Astrocyte (in vitro differentiated cells and primary cell): ENCODE data around the gene CYTIP. TPM values are rescaled to one million over a fixed set of nuclear protein-coding genes. Genes with fewer than 3 reads are reported as not detected.
A peak's percentile ranks its signal among the peaks of the same experiment; 100 is the strongest.

ENCODE experiments used
- DNase-seq: peaks from one replicate; pipeline ENCODE4 v3.0.0-alpha.2; 2010; ENCODE audit warnings: low read depth
- FAIRE-seq: peaks from 2 replicates; lab custom pipeline; 2011; peaks lifted over from hg19 to GRCh38; lab: Jason Lieb, UNC
- H2AFZ ChIP-seq: 2 replicates; pipeline ENCODE4 v1.6.0; 2012; ENCODE audit warnings: low read depth, low read length, inconsistent platforms
- H3K27ac ChIP-seq: 2 replicates; pipeline ENCODE4 v1.5.1; 2011; ENCODE audit warnings: low read depth, low read length, inconsistent platforms
- H3K27me3 ChIP-seq: 2 replicates; pipeline ENCODE4 v1.6.0; 2011; ENCODE audit warnings: low read length, inconsistent platforms; ENCODE audit not compliant: insufficient read depth
- H3K36me3 ChIP-seq: 2 replicates; pipeline ENCODE4 v1.5.1; 2011; ENCODE audit warnings: low read length, inconsistent platforms; ENCODE audit not compliant: insufficient read depth
- H3K4me1 ChIP-seq: 2 replicates; pipeline ENCODE4 v1.5.1; 2011; ENCODE audit warnings: low read length, inconsistent platforms; ENCODE audit not compliant: insufficient read depth
- H3K4me2 ChIP-seq: 2 replicates; pipeline ENCODE4 v1.6.0; 2012; ENCODE audit warnings: low read length, inconsistent platforms
- H3K4me3 ChIP-seq: 2 replicates; pipeline ENCODE4 v1.5.1; 2011; ENCODE audit warnings: low read depth, mild to moderate bottlenecking, low read length, inconsistent platforms; ENCODE audit not compliant: insufficient read depth
- H3K79me2 ChIP-seq: 2 replicates; pipeline ENCODE4 v1.6.0; 2012; ENCODE audit warnings: mild to moderate bottlenecking, low read length, inconsistent platforms; ENCODE audit not compliant: insufficient read depth
- H3K9ac ChIP-seq: 2 replicates; pipeline ENCODE4 v1.6.0; 2012; ENCODE audit warnings: mild to moderate bottlenecking, low read length, inconsistent platforms
- H3K9me3 ChIP-seq: 2 replicates; pipeline ENCODE4 v1.5.1; 2012; ENCODE audit warnings: low read depth, mild to moderate bottlenecking, low read length, inconsistent platforms; ENCODE audit not compliant: insufficient read depth
- H4K20me1 ChIP-seq: 2 replicates; pipeline ENCODE4 v1.6.0; 2012; ENCODE audit warnings: low read length, inconsistent platforms; ENCODE audit not compliant: insufficient read depth
- H3K27ac Mint-ChIP-seq: one replicate; pipeline ENCODE4 v1.8.0; 2021; ENCODE audit warnings: mild to moderate bottlenecking, mixed read lengths; ENCODE audit not compliant: unreplicated experiment
- H3K27me3 Mint-ChIP-seq: one replicate; pipeline ENCODE4 v1.8.0; 2021; ENCODE audit warnings: low read depth, mixed read lengths; ENCODE audit not compliant: unreplicated experiment
- H3K36me3 Mint-ChIP-seq: one replicate; pipeline ENCODE4 v1.8.0; 2021; ENCODE audit warnings: low read depth, mixed read lengths; ENCODE audit not compliant: unreplicated experiment
- H3K4me1 Mint-ChIP-seq: one replicate; pipeline ENCODE4 v1.8.0; 2021; ENCODE audit warnings: low read depth, mixed read lengths; ENCODE audit not compliant: unreplicated experiment
- H3K4me3 Mint-ChIP-seq: one replicate; pipeline ENCODE4 v1.8.0; 2021; ENCODE audit warnings: mild to moderate bottlenecking, moderate library complexity, mixed read lengths; ENCODE audit not compliant: unreplicated experiment
- H3K9me3 Mint-ChIP-seq: one replicate; pipeline ENCODE4 v1.8.0; 2021; ENCODE audit warnings: mild to moderate bottlenecking, mixed read lengths; ENCODE audit not compliant: unreplicated experiment
- CTCF ChIP-seq: IDR thresholded peaks from 2 replicates; pipeline ENCODE4 v1.5.1; 2011; ENCODE audit warnings: low read depth, mild to moderate bottlenecking, inconsistent platforms, low read length, moderate library complexity; ENCODE audit not compliant: insufficient read depth
- EZH2 ChIP-seq: IDR thresholded peaks from 2 replicates; pipeline ENCODE4 v1.6.1; 2012; ENCODE audit warnings: mild to moderate bottlenecking, low read length, inconsistent platforms; ENCODE audit not compliant: insufficient read depth
- total RNA-seq: library from RNA; stranded (reverse); gene quantifications from 2 replicates; pipeline ENCODE4 v1.2.1, GENCODE V29; 2021

Gene CYTIP
- total RNA-seq, 1 donor from 2014 or later: 0.16 TPM

GRCh38 chr2:157414050-157414449 lies 29.8 kb downstream of the CYTIP start:
- Mint-ChIP-seq H3K27me3 (no peaks in the 10 kb centered on the region), H3K9me3 (no peaks in the 10 kb centered on the region), H3K4me1 (no peaks in the 10 kb centered on the region), H3K27ac (no peak overlapping the region), H3K4me3 (no peak overlapping the region), H3K36me3 (no peaks in the 10 kb centered on the region)
- Histone ChIP-seq H3K4me3 (no peak overlapping the region), H4K20me1 (no peaks in the 10 kb centered on the region), H3K27ac (no peak overlapping the region), H2AFZ (no peak overlapping the region), H3K27me3 (no peaks in the 10 kb centered on the region), H3K9ac (no peak overlapping the region), H3K36me3 (no peaks in the 10 kb centered on the region), H3K4me1 (no peaks in the 10 kb centered on the region), H3K9me3 (no peaks in the 10 kb centered on the region), H3K4me2 (no peak overlapping the region), H3K79me2 (no peaks in the 10 kb centered on the region)
- DNase-seq: no peak
- FAIRE-seq: no peak
- no peak for TF ChIP-seq CTCF
- no peak for TF ChIP-seq EZH2

- H3K36me3 Mint-ChIP-seq: no peaks in the 10 kb centered on the region
- H3K27me3 Mint-ChIP-seq: no peaks in the 10 kb centered on the region
Measured at GRCh38 chr2:157413326-157414035, 30.4 kb downstream of the CYTIP start.

More at GRCh38 chr2:157413326-157414035, 30.4 kb downstream of the CYTIP start:
- Histone ChIP-seq H3K9ac (no peak overlapping the region), H2AFZ (no peak overlapping the region), H3K9me3 (no peaks in the 10 kb centered on the region), H3K4me3 (no peak overlapping the region), H3K27me3 (no peaks in the 10 kb centered on the region), H3K36me3 (no peaks in the 10 kb centered on the region), H3K79me2 (no peaks in the 10 kb centered on the region), H4K20me1 (no peaks in the 10 kb centered on the region), H3K27ac (no peak overlapping the region), H3K4me1 (no peaks in the 10 kb centered on the region), H3K4me2 (no peak overlapping the region)
- no peaks in the 10 kb centered on the region for H3K9me3 Mint-ChIP-seq
- FAIRE-seq: peak; percentile 26
- DNase-seq: no peak
- TF ChIP-seq CTCF: no peak
- no peak for TF ChIP-seq EZH2
- no peaks in the 10 kb centered on the region for H3K4me1 Mint-ChIP-seq
- H3K4me3 Mint-ChIP-seq: no peak overlapping the region
- no peak overlapping the region for H3K27ac Mint-ChIP-seq
